ENCODE results near the gene XPNPEP2.

DNA sequence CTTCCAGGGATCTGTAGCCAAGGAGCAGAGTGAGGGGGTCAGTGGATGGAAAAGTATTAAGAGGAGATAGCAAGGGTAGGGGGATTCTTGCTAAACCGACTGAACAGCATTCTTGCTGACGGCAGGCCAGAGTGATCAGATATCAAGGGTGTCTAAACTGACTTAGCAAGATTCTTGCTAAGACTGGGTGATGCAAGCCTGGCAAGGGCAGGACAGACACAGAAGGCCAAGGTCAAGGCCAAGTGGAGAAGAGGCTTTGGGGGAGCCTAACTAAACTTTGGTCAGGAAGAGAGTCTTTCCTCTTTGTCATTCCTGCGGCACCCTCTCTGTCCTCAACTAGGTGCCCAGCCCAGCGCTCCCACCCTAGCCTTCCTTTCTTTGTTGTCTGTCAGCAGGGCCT is 799 bp downstream of the XPNPEP2 start:
- TF ChIP-seq, protein P1, sequence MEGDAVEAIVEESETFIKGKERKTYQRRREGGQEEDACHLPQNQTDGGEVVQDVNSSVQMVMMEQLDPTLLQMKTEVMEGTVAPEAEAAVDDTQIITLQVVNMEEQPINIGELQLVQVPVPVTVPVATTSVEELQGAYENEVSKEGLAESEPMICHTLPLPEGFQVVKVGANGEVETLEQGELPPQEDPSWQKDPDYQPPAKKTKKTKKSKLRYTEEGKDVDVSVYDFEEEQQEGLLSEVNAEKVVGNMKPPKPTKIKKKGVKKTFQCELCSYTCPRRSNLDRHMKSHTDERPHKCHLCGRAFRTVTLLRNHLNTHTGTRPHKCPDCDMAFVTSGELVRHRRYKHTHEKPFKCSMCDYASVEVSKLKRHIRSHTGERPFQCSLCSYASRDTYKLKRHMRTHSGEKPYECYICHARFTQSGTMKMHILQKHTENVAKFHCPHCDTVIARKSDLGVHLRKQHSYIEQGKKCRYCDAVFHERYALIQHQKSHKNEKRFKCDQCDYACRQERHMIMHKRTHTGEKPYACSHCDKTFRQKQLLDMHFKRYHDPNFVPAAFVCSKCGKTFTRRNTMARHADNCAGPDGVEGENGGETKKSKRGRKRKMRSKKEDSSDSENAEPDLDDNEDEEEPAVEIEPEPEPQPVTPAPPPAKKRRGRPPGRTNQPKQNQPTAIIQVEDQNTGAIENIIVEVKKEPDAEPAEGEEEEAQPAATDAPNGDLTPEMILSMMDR (IDR thresholded peaks at IDR 0.05): no peak
- TF ChIP-seq EP300 (IDR thresholded peaks at IDR 0.05; ENCODE audit: borderline replicate concordance in 1 of 2, low read depth in 1 of 2, low read length in 1 of 2) (no peak), MXI1 (IDR thresholded peaks at IDR 0.05; ENCODE audit: low read depth, low read length) (no peak), POLR2AphosphoS5 (IDR thresholded peaks at IDR 0.05; ENCODE audit: low read depth, low read length) (no peak), YY1 (IDR thresholded peaks at IDR 0.05; ENCODE audit: low read depth) (no peak), SIN3A (IDR thresholded peaks at IDR 0.05; ENCODE audit: borderline replicate concordance, low read depth, low read length) (no peak), MEF2A (IDR thresholded peaks at IDR 0.05; ENCODE audit: borderline replicate concordance, low read depth) (no peak), JUND (IDR thresholded peaks at IDR 0.05) (no peak), RAD21 (IDR thresholded peaks at IDR 0.05; ENCODE audit: low read length) (no peak)
- TF ChIP-seq, protein P2, sequence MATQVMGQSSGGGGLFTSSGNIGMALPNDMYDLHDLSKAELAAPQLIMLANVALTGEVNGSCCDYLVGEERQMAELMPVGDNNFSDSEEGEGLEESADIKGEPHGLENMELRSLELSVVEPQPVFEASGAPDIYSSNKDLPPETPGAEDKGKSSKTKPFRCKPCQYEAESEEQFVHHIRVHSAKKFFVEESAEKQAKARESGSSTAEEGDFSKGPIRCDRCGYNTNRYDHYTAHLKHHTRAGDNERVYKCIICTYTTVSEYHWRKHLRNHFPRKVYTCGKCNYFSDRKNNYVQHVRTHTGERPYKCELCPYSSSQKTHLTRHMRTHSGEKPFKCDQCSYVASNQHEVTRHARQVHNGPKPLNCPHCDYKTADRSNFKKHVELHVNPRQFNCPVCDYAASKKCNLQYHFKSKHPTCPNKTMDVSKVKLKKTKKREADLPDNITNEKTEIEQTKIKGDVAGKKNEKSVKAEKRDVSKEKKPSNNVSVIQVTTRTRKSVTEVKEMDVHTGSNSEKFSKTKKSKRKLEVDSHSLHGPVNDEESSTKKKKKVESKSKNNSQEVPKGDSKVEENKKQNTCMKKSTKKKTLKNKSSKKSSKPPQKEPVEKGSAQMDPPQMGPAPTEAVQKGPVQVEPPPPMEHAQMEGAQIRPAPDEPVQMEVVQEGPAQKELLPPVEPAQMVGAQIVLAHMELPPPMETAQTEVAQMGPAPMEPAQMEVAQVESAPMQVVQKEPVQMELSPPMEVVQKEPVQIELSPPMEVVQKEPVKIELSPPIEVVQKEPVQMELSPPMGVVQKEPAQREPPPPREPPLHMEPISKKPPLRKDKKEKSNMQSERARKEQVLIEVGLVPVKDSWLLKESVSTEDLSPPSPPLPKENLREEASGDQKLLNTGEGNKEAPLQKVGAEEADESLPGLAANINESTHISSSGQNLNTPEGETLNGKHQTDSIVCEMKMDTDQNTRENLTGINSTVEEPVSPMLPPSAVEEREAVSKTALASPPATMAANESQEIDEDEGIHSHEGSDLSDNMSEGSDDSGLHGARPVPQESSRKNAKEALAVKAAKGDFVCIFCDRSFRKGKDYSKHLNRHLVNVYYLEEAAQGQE (IDR thresholded peaks at IDR 0.05; ENCODE audit: low read depth, low read length): no peak

All from SK-N-SH (cell line).